Stomach (tissue), 9 donors: Measurements from ENCODE around the gene IGF2BP3. TPM values are rescaled to one million over a fixed set of nuclear protein-coding genes. Genes with fewer than 3 reads are reported as not detected.

Experiments
- DNase-seq, 2 donors: peaks; one replicate each; pipeline versions ENCODE4 v3.0.0 to v3.0.0-alpha.2; 2013 to 2019
- H3K27ac ChIP-seq, 5 donors: fragments of 200-600 bp in 4 of 5; sonication (generic) in 4 of 5; one replicate each; pipeline ENCODE4 v1.5.1; 2013 to 2019; ENCODE audit warnings: mild to moderate bottlenecking in 1 of 5, moderate library complexity in 1 of 5
- H3K27me3 ChIP-seq, 3 donors: fragments of 200-600 bp; sonication (generic); one replicate each; pipeline ENCODE4 v1.5.1; 2017 to 2019; ENCODE audit warnings: mixed run types in 1 of 3
- H3K36me3 ChIP-seq, 4 donors: fragments of 200-600 bp; sonication (generic); 1 replicate in 3 of 4; 2 replicates in 1 of 4; pipeline ENCODE4 v1.5.1; 2016 to 2019
- H3K4me1 ChIP-seq, 4 donors: fragments of 200-600 bp; sonication (generic); one replicate each; pipeline ENCODE4 v1.5.1; 2016 to 2019
- H3K4me3 ChIP-seq, 4 donors: fragments of 200-600 bp; sonication (generic) in 3 of 4; one replicate each; pipeline ENCODE4 v1.5.1; 2016 to 2019; ENCODE audit warnings: mild to moderate bottlenecking in 1 of 4
- H3K9me3 ChIP-seq, 4 donors: fragments of 200-600 bp; sonication (generic); one replicate each; pipeline ENCODE4 v1.5.1; 2016 to 2019
- EP300 ChIP-seq: sonication (generic); formaldehyde crosslinking; IDR thresholded peaks from one replicate; pipeline ENCODE4 v1.6.1; 2017; ENCODE audit warnings: antibody characterized with exemption
- POLR2A ChIP-seq, 4 donors: fragments of 450-650 bp; IDR thresholded peaks; one replicate each; pipeline ENCODE4 v1.6.1; 2016; ENCODE audit warnings: antibody characterized with exemption in 4 of 4, control low read depth in 2 of 4, mild to moderate bottlenecking in 1 of 4, moderate library complexity in 1 of 4
- POLR2AphosphoS5 ChIP-seq, 3 donors: sonication (generic); formaldehyde crosslinking; IDR thresholded peaks; one replicate each; pipeline ENCODE4 v1.6.1; 2016; ENCODE audit warnings: antibody characterized with exemption in 3 of 3
- WGBS, 5 donors: extraction: QIAGEN DNeasy Blood & Tissue Kit in 3 of 5; methylation state at CpG; one replicate each; pipeline versions ENCODE4 v1.1.5 to v1.1.7; 2013 to 2018; 5-methylcytosine and 5-hydroxymethylcytosine counted together
- intact Hi-C: fragments of 100-400 bp; cut with DNase I; formaldehyde crosslinking; loops from one replicate; pipeline ENCODE4 v1.15.1; 2023; ENCODE audit warnings: low total_unique reads
- polyA plus RNA-seq, 3 donors: library from polyadenylated mRNA; stranded (reverse); fragments of 200-250 nt; gene quantifications; one replicate each; pipeline ENCODE4 v1.2.3, GENCODE V29; 2013
- total RNA-seq, 5 donors: library from RNA; depleted of rRNA; stranded (reverse); fragments of >200 nt; gene quantifications; one replicate each; pipeline versions ENCODE4 v1.1.0 to v1.2.3, GENCODE V29; 2014 to 2016
- TF ChIP-seq, protein P1 (sequence below), 7 experiments: fragments of 450-650 bp in 4 of 7; fragments of 200-600 bp in 3 of 7; sonication (generic) in 3 of 7; IDR thresholded peaks; one replicate each; pipeline ENCODE4 v1.5.1; 2016 to 2019; ENCODE audit warnings: antibody characterized with exemption in 7 of 7, control low read depth in 2 of 7, mild to moderate bottlenecking in 1 of 7
- donor health status: healthy with polysubstance abuse.
- donor health status: Bipolar disorder and iron deficiency.
- donor health status: healthy.

Gene IGF2BP3
- total and polyA plus RNA-seq, 8 donors: 0.43 to 61.9 (median 5.2) TPM; not detected in 4

DNA sequence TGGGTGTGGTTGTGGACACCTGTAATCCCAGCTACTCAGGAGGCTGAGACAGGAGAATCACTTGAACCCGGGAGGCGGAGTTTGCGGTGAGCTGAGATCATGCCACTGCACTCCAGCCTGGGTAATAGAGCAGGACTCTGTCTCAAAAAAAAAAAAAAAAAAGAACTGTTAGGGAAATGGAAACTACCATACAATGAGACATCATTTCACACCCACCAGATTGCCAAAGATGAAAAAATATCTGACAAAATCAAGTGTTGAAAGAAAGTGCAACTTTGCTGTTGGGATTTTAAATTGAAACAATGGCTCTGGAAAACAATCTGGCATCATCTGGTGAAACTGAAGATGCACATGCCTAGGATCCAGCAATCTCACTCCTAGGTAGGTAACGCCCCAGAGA lies 187.2 kb downstream of the IGF2BP3 start:
- H3K4me1 ChIP-seq: no peaks in the 10 kb centered on the region
- H3K27me3 ChIP-seq: peaks cover 0 to 3% (median 0%) of the 10 kb centered on the region in 3 donors
- no peak overlapping the region for H3K4me3 ChIP-seq
- 79 to 95% (median 95%) methylated on average over 4 of the region's 4 CpGs for WGBS, 5 donors
- H3K9me3 ChIP-seq: no peaks in the 10 kb centered on the region
- intact Hi-C loops: no loop called here
- no peak overlapping the region for H3K27ac ChIP-seq
- no peaks in the 10 kb centered on the region for H3K36me3 ChIP-seq
- TF ChIP-seq, protein P1, sequence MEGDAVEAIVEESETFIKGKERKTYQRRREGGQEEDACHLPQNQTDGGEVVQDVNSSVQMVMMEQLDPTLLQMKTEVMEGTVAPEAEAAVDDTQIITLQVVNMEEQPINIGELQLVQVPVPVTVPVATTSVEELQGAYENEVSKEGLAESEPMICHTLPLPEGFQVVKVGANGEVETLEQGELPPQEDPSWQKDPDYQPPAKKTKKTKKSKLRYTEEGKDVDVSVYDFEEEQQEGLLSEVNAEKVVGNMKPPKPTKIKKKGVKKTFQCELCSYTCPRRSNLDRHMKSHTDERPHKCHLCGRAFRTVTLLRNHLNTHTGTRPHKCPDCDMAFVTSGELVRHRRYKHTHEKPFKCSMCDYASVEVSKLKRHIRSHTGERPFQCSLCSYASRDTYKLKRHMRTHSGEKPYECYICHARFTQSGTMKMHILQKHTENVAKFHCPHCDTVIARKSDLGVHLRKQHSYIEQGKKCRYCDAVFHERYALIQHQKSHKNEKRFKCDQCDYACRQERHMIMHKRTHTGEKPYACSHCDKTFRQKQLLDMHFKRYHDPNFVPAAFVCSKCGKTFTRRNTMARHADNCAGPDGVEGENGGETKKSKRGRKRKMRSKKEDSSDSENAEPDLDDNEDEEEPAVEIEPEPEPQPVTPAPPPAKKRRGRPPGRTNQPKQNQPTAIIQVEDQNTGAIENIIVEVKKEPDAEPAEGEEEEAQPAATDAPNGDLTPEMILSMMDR (IDR thresholded peaks at IDR 0.05): no peak
- TF ChIP-seq POLR2AphosphoS5 (IDR thresholded peaks at IDR 0.05) (no peak), EP300 (no peak), POLR2A (IDR thresholded peaks at IDR 0.05) (no peak)
- DNase-seq: no peak

GRCh38 chr7:23279819-23280525 lies 190.3 kb downstream of the IGF2BP3 start:
- H3K4me1 ChIP-seq: no peaks in the 10 kb centered on the region
- WGBS, 5 donors: 90 to 93% (median 92%) methylated on average over 2 of the region's 2 CpGs
- no peak overlapping the region for H3K4me3 ChIP-seq
- TF ChIP-seq POLR2AphosphoS5 (IDR thresholded peaks at IDR 0.05) (no peak), POLR2A (IDR thresholded peaks at IDR 0.05) (no peak), EP300 (no peak)
- TF ChIP-seq, protein P1 (IDR thresholded peaks at IDR 0.05): no peak
- H3K36me3 ChIP-seq: no peaks in the 10 kb centered on the region
- no peak for DNase-seq
- no peak overlapping the region for H3K27ac ChIP-seq
- peaks cover 0 to 3% (median 0%) of the 10 kb centered on the region in 3 donors for H3K27me3 ChIP-seq
- no peaks in the 10 kb centered on the region for H3K9me3 ChIP-seq
- intact Hi-C loops: no loop called here

DNA sequence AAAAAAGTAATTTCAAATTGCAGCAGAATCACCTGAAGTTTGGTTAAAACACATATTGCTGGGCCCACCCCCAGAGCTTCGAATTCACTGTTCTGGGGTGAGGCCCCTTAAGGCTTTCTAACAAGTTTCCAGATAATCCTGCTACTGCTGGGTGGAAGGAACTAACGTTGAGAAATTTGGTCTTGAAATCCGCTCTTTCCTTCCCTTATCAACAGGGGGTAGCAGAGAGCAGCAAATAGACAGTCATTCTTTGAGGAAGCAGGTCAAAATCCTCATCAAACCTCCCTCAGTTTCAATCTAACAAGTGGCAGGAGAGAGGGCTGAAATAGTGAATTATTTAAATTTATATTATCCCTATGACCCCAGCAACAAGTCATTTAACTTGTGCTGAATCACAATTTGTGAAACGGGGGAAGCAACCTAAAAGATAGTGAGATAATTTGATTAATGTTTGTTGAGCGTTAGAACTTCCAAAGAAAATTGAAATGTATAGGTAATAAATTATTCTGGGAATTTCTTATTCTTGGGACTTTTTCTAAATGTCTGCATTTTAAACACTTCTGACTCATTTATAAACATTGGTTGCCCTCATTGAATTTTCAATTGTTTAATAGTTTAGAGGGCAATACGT lies 192.8 kb downstream of the IGF2BP3 start:
- intact Hi-C loops: no loop called here
- H3K9me3 ChIP-seq: no peaks in the 10 kb centered on the region
- DNase-seq: peak in 1 of 2 donors; percentile 89
- no peak overlapping the region for H3K4me3 ChIP-seq
- WGBS, 5 donors: 31 to 34% (median 33%) methylated on average over 6 of the region's 6 CpGs
- H3K4me1 ChIP-seq: peaks cover 0 to 12% (median 5%) of the 10 kb centered on the region in 4 donors
- no peak overlapping the region for H3K27ac ChIP-seq
- peaks cover 0 to 3% (median 0%) of the 10 kb centered on the region in 3 donors for H3K27me3 ChIP-seq
- H3K36me3 ChIP-seq: no peaks in the 10 kb centered on the region
- TF ChIP-seq EP300 (no peak), POLR2A (IDR thresholded peaks at IDR 0.05) (no peak)
- TF ChIP-seq, protein P1 (IDR thresholded peaks at IDR 0.05): peak in 5 of 7 experiments; percentile 25 to 68 (median 49)

- TF ChIP-seq POLR2AphosphoS5 (IDR thresholded peaks at IDR 0.05): no peak
- TF ChIP-seq EP300: no peak
- TF ChIP-seq, protein P1 (IDR thresholded peaks at IDR 0.05): no peak
- no peak for TF ChIP-seq POLR2A (IDR thresholded peaks at IDR 0.05)
- Histone ChIP-seq H3K36me3 (no peaks in the 10 kb centered on the region), H3K9me3 (no peaks in the 10 kb centered on the region), H3K4me1 (peaks cover 0 to 12% (median 5%) of the 10 kb centered on the region in 4 donors), H3K4me3 (no peak overlapping the region), H3K27ac (no peak overlapping the region), H3K27me3 (peaks cover 0 to 3% (median 0%) of the 10 kb centered on the region in 3 donors)
- WGBS, 5 donors: 88 to 91% (median 89%) methylated on average over 3 of the region's 3 CpGs
- no peak for DNase-seq
- intact Hi-C loops: no loop called here
Measured at GRCh38 chr7:23276947-23277346, 193.3 kb downstream of the IGF2BP3 start.
